Suprapubic skin (tissue), 4 donors: ENCODE data around the gene SIRPA. TPM values are rescaled to one million over a fixed set of nuclear protein-coding genes. Genes with fewer than 3 reads are reported as not detected.

ENCODE experiments used
- DNase-seq, 2 donors: peaks; one replicate each; pipeline ENCODE4 v3.0.0-alpha.2; 2019; ENCODE audit warnings: low spot score in 2 of 2
- H3K27ac ChIP-seq: fragments of 200-600 bp; sonication (generic); one replicate; pipeline ENCODE4 v1.5.1; 2019
- H3K27me3 ChIP-seq: fragments of 200-600 bp; sonication (generic); one replicate; pipeline ENCODE4 v1.5.1; 2019
- H3K36me3 ChIP-seq: fragments of 200-600 bp; sonication (generic); one replicate; pipeline ENCODE4 v1.5.1; 2019
- H3K4me1 ChIP-seq: fragments of 200-600 bp; sonication (generic); one replicate; pipeline ENCODE4 v1.5.1; 2019
- H3K4me3 ChIP-seq: fragments of 200-600 bp; sonication (generic); one replicate; pipeline ENCODE4 v1.5.1; 2019; ENCODE audit warnings: mild to moderate bottlenecking
- H3K9me3 ChIP-seq: fragments of 200-600 bp; sonication (generic); one replicate; pipeline ENCODE4 v1.5.1; 2019
- CTCF ChIP-seq, 2 donors: fragments of 200-600 bp in 1 of 2; fragments of 450-650 bp in 1 of 2; sonication (generic) in 1 of 2; IDR thresholded peaks; one replicate each; pipeline ENCODE4 v1.5.1; 2016 to 2019; ENCODE audit warnings: antibody characterized with exemption in 2 of 2, mild to moderate bottlenecking in 1 of 2, moderate library complexity in 1 of 2
- EP300 ChIP-seq: sonication (generic); formaldehyde crosslinking; IDR thresholded peaks from one replicate; pipeline ENCODE4 v1.6.1; 2017; ENCODE audit warnings: antibody characterized with exemption
- POLR2A ChIP-seq, 2 donors: fragments of 450-650 bp; IDR thresholded peaks; one replicate each; pipeline ENCODE4 v1.6.1; 2017; ENCODE audit warnings: antibody characterized with exemption in 2 of 2, mild to moderate bottlenecking in 2 of 2, moderate library complexity in 2 of 2
- POLR2AphosphoS5 ChIP-seq, 3 donors: sonication (generic); formaldehyde crosslinking; IDR thresholded peaks; one replicate each; pipeline ENCODE4 v1.6.1; 2017; ENCODE audit warnings: antibody characterized with exemption in 3 of 3
- WGBS: methylation state at CpG from one replicate; pipeline ENCODE4 v1.1.5; 2018; 5-methylcytosine and 5-hydroxymethylcytosine counted together
- total RNA-seq, 4 donors: library from RNA; depleted of rRNA; stranded (reverse); fragments of >200 nt; gene quantifications; one replicate each; pipeline ENCODE4 v1.1.0, GENCODE V29; 2016

SIRPA gene
- total RNA-seq, 4 donors from 2014 or later, result 30.3 to 53.3 (median 47.3) TPM

GRCh38 chr20:1971893-1972586 is 76.8 kb downstream of the SIRPA start:
- Histone ChIP-seq H3K4me3 (no peak overlapping the region), H3K4me1 (no peaks in the 10 kb centered on the region), H3K27ac (no peak overlapping the region), H3K9me3 (no peaks in the 10 kb centered on the region), H3K36me3 (no peaks in the 10 kb centered on the region), H3K27me3 (peaks cover 8% of the 10 kb centered on the region)
- no peak for DNase-seq
- no peak for TF ChIP-seq EP300
- no peak for TF ChIP-seq POLR2AphosphoS5 (IDR thresholded peaks at IDR 0.05)
- no peak for TF ChIP-seq POLR2A (IDR thresholded peaks at IDR 0.05)
- no peak for TF ChIP-seq CTCF (IDR thresholded peaks at IDR 0.05)
- whole genome bisulfite sequencing, result 83% methylated on average over 5 of the region's 5 CpGs

- WGBS, result 63% methylated on average over 15 of the region's 15 CpGs
- no peak overlapping the region for H3K27ac ChIP-seq
- no peaks in the 10 kb centered on the region for H3K9me3 ChIP-seq
- H3K27me3 ChIP-seq, result peaks cover 17% of the 10 kb centered on the region
- H3K36me3 ChIP-seq, result no peaks in the 10 kb centered on the region
- no peak overlapping the region for H3K4me3 ChIP-seq
- TF ChIP-seq CTCF (IDR thresholded peaks at IDR 0.05), result no peak
- no peak for TF ChIP-seq EP300
- no peak for TF ChIP-seq POLR2AphosphoS5 (IDR thresholded peaks at IDR 0.05)
- TF ChIP-seq POLR2A (IDR thresholded peaks at IDR 0.05), result no peak
- no peaks in the 10 kb centered on the region for H3K4me1 ChIP-seq
- no peak for DNase-seq
Measured at GRCh38 chr20:1973601-1974440, 78.6 kb downstream of the SIRPA start.

- Histone ChIP-seq H3K36me3 (no peaks in the 10 kb centered on the region), H3K4me3 (no peak overlapping the region), H3K27ac (no peak overlapping the region), H3K4me1 (no peaks in the 10 kb centered on the region), H3K27me3 (peaks cover 29% of the 10 kb centered on the region), H3K9me3 (no peaks in the 10 kb centered on the region)
- TF ChIP-seq POLR2A (IDR thresholded peaks at IDR 0.05) (no peak), CTCF (IDR thresholded peaks at IDR 0.05) (no peak), EP300 (no peak), POLR2AphosphoS5 (IDR thresholded peaks at IDR 0.05) (no peak)
- DNase-seq, result no peak
- 88% methylated on average over 11 of the region's 11 CpGs for whole genome bisulfite sequencing
Measured at GRCh38 chr20:1975291-1975690, 80.1 kb downstream of the SIRPA start.

GRCh38 chr20:1979106-1979778 is 84.0 kb downstream of the SIRPA start:
- DNase-seq, result no peak
- H3K27me3 ChIP-seq, result peaks cover 31% of the 10 kb centered on the region
- no peaks in the 10 kb centered on the region for H3K4me1 ChIP-seq
- no peaks in the 10 kb centered on the region for H3K36me3 ChIP-seq
- TF ChIP-seq POLR2AphosphoS5 (IDR thresholded peaks at IDR 0.05) (no peak), CTCF (IDR thresholded peaks at IDR 0.05) (no peak)
- 47% methylated on average over 3 of the region's 3 CpGs for WGBS
- H3K9me3 ChIP-seq, result no peaks in the 10 kb centered on the region
- no peak overlapping the region for H3K27ac ChIP-seq
- no peak overlapping the region for H3K4me3 ChIP-seq

- no peak for DNase-seq
- no peaks in the 10 kb centered on the region for H3K4me1 ChIP-seq
- no peak for TF ChIP-seq EP300
- TF ChIP-seq CTCF (IDR thresholded peaks at IDR 0.05), result no peak
- TF ChIP-seq POLR2A (IDR thresholded peaks at IDR 0.05), result no peak
- no peak for TF ChIP-seq POLR2AphosphoS5 (IDR thresholded peaks at IDR 0.05)
- peaks cover 40% of the 10 kb centered on the region for H3K27me3 ChIP-seq
- H3K9me3 ChIP-seq, result no peaks in the 10 kb centered on the region
- H3K27ac ChIP-seq, result no peak overlapping the region
- no peaks in the 10 kb centered on the region for H3K36me3 ChIP-seq
- 80% methylated on average over 4 of the region's 5 CpGs for WGBS
- H3K4me3 ChIP-seq, result no peak overlapping the region
Measured at GRCh38 chr20:1982686-1983085, 87.5 kb downstream of the SIRPA start.
